Fibroblast of the aortic adventitia (primary cell): ENCODE measurements around the gene PNMA6F. TPM values are rescaled to one million over a fixed set of nuclear protein-coding genes. Genes with fewer than 3 reads are reported as not detected.

ENCODE experiments used
- DNase-seq: peaks from one replicate; pipeline ENCODE4 v3.0.0-alpha.2; 2010; ENCODE audit warnings: low read depth
- H3K4me3 ChIP-seq: 2 replicates; pipeline ENCODE4 v1.5.1; 2011; ENCODE audit warnings: low read depth, mild to moderate bottlenecking, control low read depth, low read length, moderate library complexity
- CTCF ChIP-seq: IDR thresholded peaks from 2 replicates; pipeline ENCODE4 v1.5.1; 2011; ENCODE audit warnings: mild to moderate bottlenecking, low read length, control low read depth, inconsistent platforms; ENCODE audit not compliant: insufficient read depth
- total RNA-seq: library from RNA; depleted of rRNA; stranded (reverse); fragments of >200 nt; gene quantifications from 2 replicates; pipeline ENCODE4 v1.2.3, GENCODE V29; 2012; ENCODE audit warnings: low replicate concordance

PNMA6F gene
- total RNA-seq: not detected in 2 replicates

- no peak within 1 kb of the TSS for H3K4me3 ChIP-seq
- TF ChIP-seq CTCF: no peak
- no peak for DNase-seq
Measured at GRCh38 chrX:153321381-153322124, at the start of gene PNMA6F. Gene PNMA6F, minus strand, starts transcription at chrX:153321767. Its CDS starts 1,093 bp downstream, at chrX:153320674.

- DNase-seq: no peak
- no peak for TF ChIP-seq CTCF
- H3K4me3 ChIP-seq: no peak overlapping the region
Measured at GRCh38 chrX:153371256-153371655, 49.7 kb upstream of the PNMA6F start.

GRCh38 chrX:153370293-153371055, 48.9 kb upstream of the PNMA6F start:
- H3K4me3 ChIP-seq: no peak overlapping the region
- no peak for DNase-seq
- no peak for TF ChIP-seq CTCF

GRCh38 chrX:153366878-153367538, 45.4 kb upstream of the PNMA6F start:
- TF ChIP-seq CTCF: no peak
- H3K4me3 ChIP-seq: no peak overlapping the region
- DNase-seq: no peak

GRCh38 chrX:153366119-153366518, 44.6 kb upstream of the PNMA6F start:
- no peak for TF ChIP-seq CTCF
- no peak for DNase-seq
- H3K4me3 ChIP-seq: no peak overlapping the region

GRCh38 chrX:153365670-153366069, 44.1 kb upstream of the PNMA6F start:
- no peak for DNase-seq
- no peak overlapping the region for H3K4me3 ChIP-seq
- TF ChIP-seq CTCF: no peak
